GM23338 (cell line): ENCODE data around the gene GNAT1. TPM values are rescaled to one million over a fixed set of nuclear protein-coding genes. Genes with fewer than 3 reads are reported as not detected.

ENCODE experiments used
- ATAC-seq: fragments of 200-7000 bp; cut with Tn5 transposase; 3 replicates; pipeline ENCODE4 v1.9.1; 2020
- DNase-seq: peaks from one replicate; pipeline ENCODE4 v3.0.0-alpha.2; 2015; ENCODE audit warnings: low spot score
- H2AFZ ChIP-seq: fragments of 200-600 bp; sonication (generic); 2 replicates; pipeline ENCODE4 v1.8.0; 2016; ENCODE audit warnings: antibody characterized with exemption, mild to moderate bottlenecking, moderate library complexity
- H3F3A ChIP-seq: fragments of 200-600 bp; sonication (generic); replicated peaks from 2 replicates; pipeline ENCODE4 v1.8.0; 2017; ENCODE audit warnings: antibody characterized with exemption, mixed run types, low read depth
- H3K27ac ChIP-seq: fragments of 200-600 bp; sonication (generic); 2 replicates; pipeline ENCODE4 v1.6.1; 2016; ENCODE audit warnings: low read depth
- H3K27me3 ChIP-seq: fragments of 200-600 bp; sonication (generic); 2 replicates; pipeline ENCODE4 v1.8.0; 2016; ENCODE audit warnings: mild to moderate bottlenecking, mixed run types, moderate library complexity; ENCODE audit not compliant: insufficient read depth
- H3K36me3 ChIP-seq: fragments of 200-600 bp; sonication (generic); 2 replicates; pipeline ENCODE4 v1.8.0; 2016; ENCODE audit warnings: mild to moderate bottlenecking; ENCODE audit not compliant: insufficient read depth
- H3K4me1 ChIP-seq: fragments of 200-600 bp; sonication (generic); 2 replicates; pipeline ENCODE4 v1.8.0; 2016; ENCODE audit warnings: mild to moderate bottlenecking, moderate library complexity; ENCODE audit not compliant: insufficient read depth
- H3K4me2 ChIP-seq: fragments of 200-600 bp; sonication (generic); 2 replicates; pipeline ENCODE4 v1.7.1; 2017; ENCODE audit warnings: mixed run types
- H3K4me3 ChIP-seq: fragments of 200-600 bp; sonication (generic); 2 replicates; pipeline ENCODE4 v1.6.1; 2016; ENCODE audit warnings: mixed run types
- H3K79me2 ChIP-seq: fragments of 200-600 bp; sonication (generic); replicated peaks from 2 replicates; pipeline ENCODE4 v1.8.0; 2017; ENCODE audit warnings: mild to moderate bottlenecking; ENCODE audit not compliant: insufficient read depth
- H3K9me2 ChIP-seq: fragments of 200-600 bp; sonication (generic); 2 replicates; pipeline ENCODE4 v1.8.0; 2017; ENCODE audit not compliant: insufficient read depth
- H4K20me1 ChIP-seq: fragments of 200-600 bp; sonication (generic); replicated peaks from 2 replicates; pipeline ENCODE4 v1.8.0; 2017; ENCODE audit warnings: mild to moderate bottlenecking; ENCODE audit not compliant: insufficient read depth
- H3K27ac Mint-ChIP-seq: 2 replicates; pipeline ENCODE4 v1.8.0; 2020; ENCODE audit warnings: inconsistent platforms, mild to moderate bottlenecking, moderate library complexity, mixed read lengths
- H3K27me3 Mint-ChIP-seq: 3 replicates; pipeline ENCODE4 v1.8.0; 2022; ENCODE audit warnings: low read depth, mild to moderate bottlenecking, moderate library complexity, mixed read lengths, inconsistent platforms; ENCODE audit not compliant: insufficient read depth, poor library complexity
- H3K36me3 Mint-ChIP-seq: 3 replicates; pipeline ENCODE4 v1.8.0; 2021; ENCODE audit warnings: low read depth, mild to moderate bottlenecking, inconsistent platforms, moderate library complexity, mixed read lengths
- H3K4me1 Mint-ChIP-seq: 3 replicates; pipeline ENCODE4 v1.8.0; 2020; ENCODE audit warnings: mild to moderate bottlenecking, inconsistent platforms, mixed read lengths
- H3K4me3 Mint-ChIP-seq: 3 replicates; pipeline ENCODE4 v1.8.0; 2021; ENCODE audit warnings: moderate library complexity, mild to moderate bottlenecking, inconsistent platforms, mixed read lengths
- H3K9me3 Mint-ChIP-seq: 3 replicates; pipeline ENCODE4 v1.8.0; 2020; ENCODE audit warnings: moderate library complexity, mild to moderate bottlenecking, inconsistent platforms, mixed read lengths
- CREB1 ChIP-seq: fragments of 250-450 bp; sonication (Bioruptor Pico); IDR thresholded peaks from 2 replicates; pipeline ENCODE4 v1.5.0; 2020; ENCODE audit warnings: low read depth, mild to moderate bottlenecking, moderate library complexity
- CTCF ChIP-seq, 2 experiments: fragments of 200-600 bp in 1 of 2; sonication (generic) in 1 of 2; conservative IDR thresholded peaks; 2 replicates each; pipeline versions ENCODE4 v1.5.1 to v1.6.1; 2016 to 2017; ENCODE audit warnings: antibody characterized with exemption in 2 of 2, low read depth in 2 of 2, mild to moderate bottlenecking in 2 of 2, moderate library complexity in 1 of 2
- EZH2 ChIP-seq: fragments of 200-600 bp; sonication (generic); IDR thresholded peaks from one replicate; pipeline ENCODE4 v1.8.0; 2017; ENCODE audit warnings: antibody characterized with exemption, mild to moderate bottlenecking, low read depth; ENCODE audit not compliant: unreplicated experiment
- EZH2phosphoT487 ChIP-seq: fragments of 200-600 bp; sonication (generic); IDR thresholded peaks from one replicate; pipeline ENCODE4 v1.8.1; 2018; ENCODE audit warnings: antibody characterized with exemption; ENCODE audit not compliant: unreplicated experiment
- JUNB ChIP-seq: IDR thresholded peaks from one replicate; pipeline ENCODE4 v1.6.1; 2016; ENCODE audit warnings: antibody characterized with exemption; ENCODE audit not compliant: unreplicated experiment
- NANOG ChIP-seq: IDR thresholded peaks from 2 replicates; pipeline ENCODE4 v1.6.1; 2016; ENCODE audit warnings: antibody characterized with exemption, borderline replicate concordance
- POLR2AphosphoS5 ChIP-seq: IDR thresholded peaks from 2 replicates; pipeline ENCODE4 v1.6.1; 2016; ENCODE audit warnings: antibody characterized with exemption, low read depth
- STAT1 ChIP-seq: IDR thresholded peaks from one replicate; pipeline ENCODE4 v1.6.1; 2016; ENCODE audit warnings: antibody characterized with exemption; ENCODE audit not compliant: unreplicated experiment
- ZNF114 ChIP-seq: fragments of 250-450 bp; sonication (Bioruptor Pico); IDR thresholded peaks from 2 replicates; pipeline ENCODE4 v1.5.0; 2020; ENCODE audit warnings: mild to moderate bottlenecking, moderate library complexity
- ZNF331 ChIP-seq: fragments of 250-450 bp; sonication (Bioruptor Pico); IDR thresholded peaks from 2 replicates; pipeline ENCODE4 v1.5.0; 2020; ENCODE audit warnings: low read depth, mild to moderate bottlenecking, moderate library complexity
- polyA plus RNA-seq: library from polyadenylated mRNA; unstranded; fragments of >200 nt; fragmentation: Nextera tagmentation; extraction: Ambion mirVana; gene quantifications from 2 replicates; pipeline ENCODE4 v1.2.1, GENCODE V29; 2016
- total RNA-seq: library from RNA; depleted of rRNA; stranded (reverse); fragments of >200 nt; shearing (Covaris generic); gene quantifications from 2 replicates; pipeline ENCODE4 v1.2.3, GENCODE V29; 2014
- TF ChIP-seq, protein P1 (sequence below): fragments of 250-450 bp; sonication (Bioruptor Pico); IDR thresholded peaks from 2 replicates; pipeline ENCODE4 v1.5.0; 2020; ENCODE audit warnings: mild to moderate bottlenecking, moderate library complexity

The GNAT1 gene
- total and polyA plus RNA-seq, 2 experiments from 2014 or later = not detected

GRCh38 chr3:50156549-50157493 lies 34.6 kb upstream of the GNAT1 start:
- H4K20me1 ChIP-seq = peaks cover 7% of the 10 kb centered on the region; the same call in 1 of the 2 replicates
- peaks cover 25% of the 10 kb centered on the region for H3K27me3 Mint-ChIP-seq
- peak overlapping the region; percentile 99 for H3K4me2 ChIP-seq
- peaks cover 7% of the 10 kb centered on the region; the same call in 1 of the 2 replicates for H3K36me3 ChIP-seq
- H3K27ac Mint-ChIP-seq = no peak overlapping the region
- ATAC-seq (peak; percentile 35), DNase-seq (peak; percentile 81)
- H3K27me3 ChIP-seq = peaks cover 21% of the 10 kb centered on the region
- H3K4me1 ChIP-seq = peaks cover 33% of the 10 kb centered on the region
- H3K4me1 Mint-ChIP-seq = peaks cover 57% of the 10 kb centered on the region
- H3F3A ChIP-seq = peaks cover 9% of the 10 kb centered on the region; the same call in 1 of the 2 replicates
- H3K79me2 ChIP-seq = peaks cover 32% of the 10 kb centered on the region
- H3K27ac ChIP-seq = peak overlapping the region; percentile 55; the same call in 1 of the 2 replicates
- H3K9me2 ChIP-seq = no peaks in the 10 kb centered on the region; the same call in 1 of the 2 replicates
- H3K4me3 Mint-ChIP-seq = peak overlapping the region; percentile 89
- H3K36me3 Mint-ChIP-seq = peaks cover 20% of the 10 kb centered on the region; the same call in 2 of the 3 replicates
- no peak for TF ChIP-seq STAT1
- TF ChIP-seq POLR2AphosphoS5 = peak; percentile 66; the same call in 1 of the 2 replicates
- peak overlapping the region; percentile 91 for H3K4me3 ChIP-seq
- no peak overlapping the region; the same call in 1 of the 2 replicates for H2AFZ ChIP-seq
- H3K9me3 Mint-ChIP-seq = no peaks in the 10 kb centered on the region

GRCh38 chr3:50157827-50158529 lies 33.4 kb upstream of the GNAT1 start:
- H3K4me3 Mint-ChIP-seq = peak overlapping the region; percentile 89
- H3K4me1 ChIP-seq = peaks cover 32% of the 10 kb centered on the region
- no peak overlapping the region for H3K27ac ChIP-seq
- no peaks in the 10 kb centered on the region; the same call in 1 of the 2 replicates for H3K9me2 ChIP-seq
- peaks cover 9% of the 10 kb centered on the region; the same call in 1 of the 2 replicates for H3F3A ChIP-seq
- H2AFZ ChIP-seq = no peak overlapping the region
- no peak for ATAC-seq
- peak overlapping the region; percentile 99 for H3K4me2 ChIP-seq
- no peaks in the 10 kb centered on the region for H3K9me3 Mint-ChIP-seq
- peaks cover 51% of the 10 kb centered on the region for H3K4me1 Mint-ChIP-seq
- peaks cover 32% of the 10 kb centered on the region for H3K79me2 ChIP-seq
- H3K4me3 ChIP-seq = peak overlapping the region; percentile 91
- peaks cover 26% of the 10 kb centered on the region for H3K27me3 Mint-ChIP-seq
- peaks cover 29% of the 10 kb centered on the region; the same call in 2 of the 3 replicates for H3K36me3 Mint-ChIP-seq
- H3K36me3 ChIP-seq = peaks cover 7% of the 10 kb centered on the region; the same call in 1 of the 2 replicates
- H3K27me3 ChIP-seq = peaks cover 20% of the 10 kb centered on the region
- no peak for DNase-seq
- peaks cover 7% of the 10 kb centered on the region; the same call in 1 of the 2 replicates for H4K20me1 ChIP-seq
- H3K27ac Mint-ChIP-seq = peak overlapping the region; percentile 36; the same call in 1 of the 2 replicates
- TF ChIP-seq ZNF114 = no peak
- no peak for TF ChIP-seq EZH2phosphoT487
- no peak for TF ChIP-seq ZNF331 (CRISPR knock-in tag)
- no peak for TF ChIP-seq POLR2AphosphoS5
- TF ChIP-seq, protein P1, sequence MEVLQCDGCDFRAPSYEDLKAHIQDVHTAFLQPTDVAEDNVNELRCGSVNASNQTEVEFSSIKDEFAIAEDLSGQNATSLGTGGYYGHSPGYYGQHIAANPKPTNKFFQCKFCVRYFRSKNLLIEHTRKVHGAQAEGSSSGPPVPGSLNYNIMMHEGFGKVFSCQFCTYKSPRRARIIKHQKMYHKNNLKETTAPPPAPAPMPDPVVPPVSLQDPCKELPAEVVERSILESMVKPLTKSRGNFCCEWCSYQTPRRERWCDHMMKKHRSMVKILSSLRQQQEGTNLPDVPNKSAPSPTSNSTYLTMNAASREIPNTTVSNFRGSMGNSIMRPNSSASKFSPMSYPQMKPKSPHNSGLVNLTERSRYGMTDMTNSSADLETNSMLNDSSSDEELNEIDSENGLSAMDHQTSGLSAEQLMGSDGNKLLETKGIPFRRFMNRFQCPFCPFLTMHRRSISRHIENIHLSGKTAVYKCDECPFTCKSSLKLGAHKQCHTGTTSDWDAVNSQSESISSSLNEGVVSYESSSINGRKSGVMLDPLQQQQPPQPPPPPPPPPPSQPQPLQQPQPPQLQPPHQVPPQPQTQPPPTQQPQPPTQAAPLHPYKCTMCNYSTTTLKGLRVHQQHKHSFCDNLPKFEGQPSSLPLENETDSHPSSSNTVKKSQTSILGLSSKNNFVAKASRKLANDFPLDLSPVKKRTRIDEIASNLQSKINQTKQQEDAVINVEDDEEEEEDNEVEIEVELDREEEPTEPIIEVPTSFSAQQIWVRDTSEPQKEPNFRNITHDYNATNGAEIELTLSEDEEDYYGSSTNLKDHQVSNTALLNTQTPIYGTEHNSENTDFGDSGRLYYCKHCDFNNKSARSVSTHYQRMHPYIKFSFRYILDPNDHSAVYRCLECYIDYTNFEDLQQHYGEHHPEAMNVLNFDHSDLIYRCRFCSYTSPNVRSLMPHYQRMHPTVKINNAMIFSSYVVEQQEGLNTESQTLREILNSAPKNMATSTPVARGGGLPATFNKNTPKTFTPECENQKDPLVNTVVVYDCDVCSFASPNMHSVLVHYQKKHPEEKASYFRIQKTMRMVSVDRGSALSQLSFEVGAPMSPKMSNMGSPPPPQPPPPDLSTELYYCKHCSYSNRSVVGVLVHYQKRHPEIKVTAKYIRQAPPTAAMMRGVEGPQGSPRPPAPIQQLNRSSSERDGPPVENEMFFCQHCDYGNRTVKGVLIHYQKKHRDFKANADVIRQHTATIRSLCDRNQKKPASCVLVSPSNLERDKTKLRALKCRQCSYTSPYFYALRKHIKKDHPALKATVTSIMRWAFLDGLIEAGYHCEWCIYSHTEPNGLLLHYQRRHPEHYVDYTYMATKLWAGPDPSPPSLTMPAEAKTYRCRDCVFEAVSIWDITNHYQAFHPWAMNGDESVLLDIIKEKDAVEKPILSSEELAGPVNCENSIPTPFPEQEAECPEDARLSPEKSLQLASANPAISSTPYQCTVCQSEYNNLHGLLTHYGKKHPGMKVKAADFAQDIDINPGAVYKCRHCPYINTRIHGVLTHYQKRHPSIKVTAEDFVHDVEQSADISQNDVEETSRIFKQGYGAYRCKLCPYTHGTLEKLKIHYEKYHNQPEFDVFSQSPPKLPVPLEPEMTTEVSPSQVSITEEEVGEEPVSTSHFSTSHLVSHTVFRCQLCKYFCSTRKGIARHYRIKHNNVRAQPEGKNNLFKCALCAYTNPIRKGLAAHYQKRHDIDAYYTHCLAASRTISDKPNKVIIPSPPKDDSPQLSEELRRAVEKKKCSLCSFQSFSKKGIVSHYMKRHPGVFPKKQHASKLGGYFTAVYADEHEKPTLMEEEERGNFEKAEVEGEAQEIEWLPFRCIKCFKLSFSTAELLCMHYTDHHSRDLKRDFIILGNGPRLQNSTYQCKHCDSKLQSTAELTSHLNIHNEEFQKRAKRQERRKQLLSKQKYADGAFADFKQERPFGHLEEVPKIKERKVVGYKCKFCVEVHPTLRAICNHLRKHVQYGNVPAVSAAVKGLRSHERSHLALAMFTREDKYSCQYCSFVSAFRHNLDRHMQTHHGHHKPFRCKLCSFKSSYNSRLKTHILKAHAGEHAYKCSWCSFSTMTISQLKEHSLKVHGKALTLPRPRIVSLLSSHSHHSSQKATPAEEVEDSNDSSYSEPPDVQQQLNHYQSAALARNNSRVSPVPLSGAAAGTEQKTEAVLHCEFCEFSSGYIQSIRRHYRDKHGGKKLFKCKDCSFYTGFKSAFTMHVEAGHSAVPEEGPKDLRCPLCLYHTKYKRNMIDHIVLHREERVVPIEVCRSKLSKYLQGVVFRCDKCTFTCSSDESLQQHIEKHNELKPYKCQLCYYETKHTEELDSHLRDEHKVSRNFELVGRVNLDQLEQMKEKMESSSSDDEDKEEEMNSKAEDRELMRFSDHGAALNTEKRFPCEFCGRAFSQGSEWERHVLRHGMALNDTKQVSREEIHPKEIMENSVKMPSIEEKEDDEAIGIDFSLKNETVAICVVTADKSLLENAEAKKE (CRISPR knock-in tag) = no peak
- TF ChIP-seq CREB1 (CRISPR knock-in tag) = no peak
- no peak for TF ChIP-seq CTCF (conservative IDR thresholded peaks at IDR 0.05; ENCODE audit: low read depth in 2 of 2)
- TF ChIP-seq JUNB = no peak
- no peak for TF ChIP-seq EZH2
- TF ChIP-seq NANOG = no peak
